HG03108 (cell line): Measurements from ENCODE around the gene YRDC.

Experiments used
- ATAC-seq: cut with Tn5 transposase; IDR thresholded peaks from one replicate; pipeline ENCODE4 v1.9.1; 2021; ENCODE audit warnings: moderate library complexity; ENCODE audit not compliant: unreplicated experiment

YRDC gene

DNA sequence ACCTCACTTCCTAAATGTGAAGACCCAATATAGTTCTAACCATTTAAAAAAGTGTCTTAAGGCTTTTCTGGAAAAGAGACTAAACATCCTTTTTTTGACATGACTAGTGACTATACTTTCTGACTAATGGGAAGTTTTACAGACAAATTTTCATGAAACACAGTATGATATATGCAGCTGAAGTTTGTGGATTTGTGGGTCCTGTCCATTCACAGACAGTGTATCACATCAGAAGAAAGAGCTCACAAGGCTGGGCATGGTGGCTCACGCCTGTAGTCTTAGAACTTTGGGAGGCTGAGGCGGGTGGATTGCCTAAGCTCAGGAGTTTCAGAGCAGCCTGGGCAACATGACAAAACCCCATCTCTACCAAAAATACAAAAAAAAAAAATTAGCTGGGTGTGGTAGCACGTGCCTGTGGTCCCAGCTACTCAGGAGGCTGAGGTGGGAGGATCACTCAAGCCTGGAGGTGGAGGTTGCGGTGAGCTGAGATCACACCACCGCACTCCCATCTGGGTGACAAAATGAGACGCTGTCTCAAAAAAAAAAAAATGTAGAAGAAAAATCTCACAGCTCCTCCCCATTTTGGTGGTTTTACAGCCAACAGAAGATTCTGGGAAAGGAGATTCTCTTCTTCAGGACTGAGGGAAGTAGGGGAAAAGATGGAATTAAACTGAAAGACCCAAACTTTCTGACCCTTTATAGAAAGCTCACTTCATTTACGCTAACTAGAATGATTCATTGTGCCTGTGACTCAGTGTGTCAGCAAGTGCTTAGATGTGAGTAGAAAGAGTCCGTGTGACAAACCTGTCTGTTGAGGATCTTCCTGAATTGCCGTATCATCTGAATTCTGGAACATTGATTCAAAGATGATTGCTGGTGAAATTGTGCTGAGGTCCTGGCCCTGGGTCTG is 15.2 kb upstream of the YRDC start:
- ATAC-seq, result no peak

DNA sequence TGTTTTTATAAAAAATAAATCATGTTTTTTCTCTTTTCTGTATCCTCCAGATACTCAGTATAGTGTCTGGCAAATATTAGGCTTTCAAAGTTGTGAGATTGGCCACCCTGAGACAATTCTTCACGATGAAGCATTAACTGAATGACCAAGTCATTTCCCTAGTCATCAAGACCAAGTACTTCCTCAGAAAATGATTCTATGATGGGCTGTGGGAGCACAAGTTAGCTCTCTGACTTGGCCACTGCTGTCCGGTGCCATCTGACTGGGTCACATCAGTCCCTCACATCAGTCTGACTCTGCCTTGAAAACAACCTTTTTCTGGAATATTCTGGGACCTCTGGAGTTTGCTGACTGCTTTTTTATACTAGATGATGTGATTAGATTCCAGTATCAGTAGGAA is 13.5 kb upstream of the YRDC start:
- no peak for ATAC-seq

DNA sequence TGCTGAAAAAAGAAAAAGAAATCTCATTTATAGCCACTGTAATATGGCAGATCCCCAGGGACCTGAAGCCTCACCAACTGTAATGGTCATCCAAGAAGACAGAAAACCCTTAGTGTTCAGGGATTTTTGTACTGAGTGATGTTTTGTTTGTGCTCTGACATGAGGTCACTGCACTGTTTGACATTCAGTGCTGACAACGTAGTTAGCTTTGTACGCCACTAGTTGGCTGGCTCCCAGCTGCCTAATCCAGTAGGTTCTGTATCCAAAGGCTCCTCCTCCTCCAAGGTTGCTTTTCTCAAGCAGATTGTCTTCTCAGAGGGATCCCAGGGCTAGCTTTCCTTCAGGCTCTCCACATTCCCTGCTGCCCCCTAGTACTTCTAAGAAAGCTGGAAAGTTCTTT is 9.5 kb upstream of the YRDC start:
- ATAC-seq, result no peak

DNA sequence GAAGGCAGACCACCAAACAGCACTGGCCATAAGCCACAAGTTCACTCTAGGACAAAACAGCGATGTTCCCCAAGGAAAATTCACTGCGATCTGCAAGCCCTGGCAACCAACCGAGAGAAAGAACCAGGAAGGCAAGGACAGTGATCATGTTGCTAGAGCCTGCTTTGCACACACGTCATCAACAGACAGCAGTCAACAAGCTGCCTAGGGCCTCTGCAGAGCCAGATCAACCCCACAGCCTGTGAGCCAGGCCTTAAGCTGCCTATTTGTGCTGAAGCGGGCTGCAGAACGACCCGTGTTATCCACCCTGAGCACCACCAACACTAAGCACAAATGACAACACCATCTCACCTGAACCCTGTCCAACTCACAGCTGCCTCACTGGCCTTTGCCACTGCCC is 6.2 kb upstream of the YRDC start:
- ATAC-seq, result no peak

DNA sequence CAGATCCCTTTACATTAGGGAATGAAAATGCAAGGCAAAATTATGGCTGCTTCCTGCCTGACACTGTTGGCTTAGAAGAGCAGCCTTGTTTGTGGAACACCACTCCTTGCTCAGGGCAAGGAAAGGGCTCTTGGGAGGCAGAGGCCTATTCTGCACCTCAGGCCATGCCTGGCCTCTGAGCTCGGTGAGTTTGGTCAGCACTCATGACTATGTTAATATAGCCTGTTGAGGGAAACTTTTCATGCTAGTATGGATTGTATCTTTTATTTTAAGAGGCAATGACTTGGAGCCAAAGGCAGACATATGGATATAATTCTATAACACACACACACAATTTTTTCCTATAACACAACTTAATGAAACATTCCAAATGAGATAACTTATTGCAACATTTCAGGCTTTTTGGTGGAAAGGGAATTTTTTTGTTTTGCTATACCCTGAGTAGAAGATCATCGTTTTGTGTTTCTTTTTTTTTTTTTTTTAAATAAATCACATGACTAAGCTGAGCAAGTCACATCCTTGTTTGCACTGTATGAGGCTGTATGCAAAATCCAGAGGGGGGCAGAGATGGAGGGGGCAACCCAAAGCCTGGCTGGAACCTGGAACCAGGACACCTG is 5.6 kb upstream of the YRDC start:
- no peak for ATAC-seq

DNA sequence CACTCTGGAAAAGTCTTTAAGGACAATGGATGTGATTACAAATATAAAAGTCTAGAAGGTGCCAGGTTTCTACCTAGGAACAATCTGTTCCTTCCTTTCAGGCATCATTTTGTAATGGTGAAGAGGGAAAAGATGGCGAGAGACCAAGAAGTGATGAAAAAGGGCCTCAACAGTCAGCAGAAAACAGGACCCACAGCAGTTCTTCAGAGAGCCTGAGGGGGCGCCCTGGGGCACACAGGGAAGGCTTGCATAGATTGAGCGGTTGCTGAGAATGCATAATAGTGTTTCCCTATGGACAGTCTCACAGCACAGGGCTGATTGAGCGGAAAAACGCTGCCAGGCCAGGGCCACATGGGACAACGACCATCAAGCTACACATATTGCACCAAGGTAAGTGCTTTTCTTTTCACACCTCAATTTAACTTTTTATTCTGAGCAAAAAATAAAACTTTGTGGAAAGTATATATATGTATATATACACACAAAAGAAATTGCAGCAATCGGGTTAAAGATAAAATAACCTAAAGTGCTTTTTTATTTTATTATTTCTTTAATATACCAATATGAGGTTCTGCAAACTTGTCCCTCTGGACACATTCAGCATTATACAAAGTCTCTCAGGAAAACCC is 3.1 kb upstream of the YRDC start:
- no peak for ATAC-seq

DNA sequence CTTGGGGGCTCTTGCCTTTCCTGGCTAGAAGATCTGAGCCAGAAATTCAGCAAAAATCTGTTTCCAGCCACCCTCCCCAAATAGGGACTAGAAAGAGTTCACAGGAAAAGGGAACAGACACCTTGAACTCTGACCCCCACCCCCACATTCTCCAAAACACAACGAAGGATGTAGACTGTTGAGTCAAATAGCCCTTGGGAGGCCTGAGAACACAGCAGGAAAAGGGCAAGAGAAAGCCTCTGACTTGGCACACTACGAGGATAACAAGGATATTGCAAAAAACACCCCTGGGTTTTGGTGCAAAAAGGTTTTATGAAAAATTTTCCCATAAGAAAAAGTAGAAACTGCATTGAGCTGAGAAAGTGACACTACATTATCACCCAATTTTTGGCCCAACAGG is 1.9 kb upstream of the YRDC start:
- no peak for ATAC-seq

DNA sequence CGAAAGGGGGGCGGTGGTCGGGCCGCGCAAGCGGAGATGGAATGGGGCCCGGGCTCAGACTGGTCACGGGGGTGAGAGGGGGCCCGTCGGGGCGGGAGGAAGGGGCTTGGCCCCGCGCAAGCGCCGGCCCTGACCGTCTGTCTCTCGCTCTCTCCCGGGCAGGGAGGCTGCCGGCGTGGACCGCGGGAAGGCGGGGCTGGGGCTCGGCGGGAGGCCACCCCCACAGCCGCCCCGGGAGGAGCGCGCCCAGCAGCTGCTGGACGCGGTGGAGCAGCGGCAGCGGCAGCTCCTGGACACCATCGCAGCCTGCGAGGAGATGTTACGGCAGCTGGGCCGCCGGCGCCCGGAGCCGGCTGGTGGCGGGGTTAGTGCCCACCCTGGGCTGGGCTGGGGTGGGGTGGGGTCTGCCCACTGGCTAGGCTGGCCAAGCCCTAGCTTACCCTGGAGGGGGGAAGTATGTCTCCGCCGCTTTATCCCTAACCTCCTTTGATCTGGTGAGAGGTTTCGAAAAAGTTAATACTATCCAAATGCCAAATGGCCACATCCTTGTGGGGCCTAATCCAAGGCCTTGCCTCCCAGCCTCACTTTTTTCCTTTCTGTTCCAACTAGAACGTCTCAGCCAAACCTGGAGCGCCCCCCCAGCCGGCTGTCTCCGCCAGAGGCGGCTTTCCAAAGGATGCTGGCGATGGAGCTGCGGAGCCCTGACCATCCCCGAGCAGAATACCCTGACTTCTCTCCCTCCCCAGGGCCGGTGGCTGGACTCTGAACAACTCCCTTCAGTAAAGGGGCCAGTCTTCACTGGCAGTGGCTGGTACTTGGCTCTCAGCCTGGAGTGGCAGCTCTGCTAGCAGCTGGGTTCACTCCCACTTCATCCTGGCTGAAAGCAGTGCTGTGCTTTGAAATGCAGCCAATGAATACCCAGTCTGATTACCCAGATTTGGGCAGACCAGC is 636 bp upstream of the YRDC start:
- peak; percentile 28 for ATAC-seq

DNA sequence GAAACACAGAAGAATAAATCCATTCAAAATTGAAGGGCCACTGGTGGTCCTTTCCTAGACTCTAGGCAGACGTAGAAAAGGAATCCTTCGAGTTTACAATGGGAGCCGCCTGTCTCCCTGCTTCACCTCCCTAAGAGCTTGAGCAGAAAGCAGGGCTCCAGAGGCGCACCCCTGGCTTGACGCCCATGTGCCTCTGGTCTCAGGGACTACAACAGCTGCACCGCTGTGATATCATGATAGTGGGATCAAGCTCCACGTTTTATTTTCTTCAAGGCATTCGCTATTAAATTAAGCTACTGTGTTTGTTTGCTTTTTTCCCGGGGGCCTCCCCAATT is 821 bp downstream of the YRDC start:
- ATAC-seq, result no peak

DNA sequence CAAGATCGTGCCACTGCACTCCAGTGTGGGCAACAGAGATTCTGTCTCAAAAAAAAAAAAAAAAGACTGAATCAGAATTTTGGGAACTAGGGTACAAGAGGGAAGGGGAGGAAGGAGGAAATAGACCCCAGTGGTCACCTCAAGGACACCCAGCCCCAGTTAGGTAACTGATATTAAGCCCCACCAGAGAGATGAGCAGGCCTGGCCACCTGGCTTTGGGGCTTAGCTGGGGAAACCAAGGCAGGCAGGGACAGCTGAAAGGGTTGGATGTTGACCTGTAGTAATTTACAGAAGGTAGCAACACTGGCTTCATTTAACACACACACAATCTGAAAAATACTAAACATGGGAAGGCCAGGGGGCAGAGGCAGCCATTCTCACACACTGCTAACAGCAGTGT is 5.6 kb downstream of the YRDC start:
- no peak for ATAC-seq

DNA sequence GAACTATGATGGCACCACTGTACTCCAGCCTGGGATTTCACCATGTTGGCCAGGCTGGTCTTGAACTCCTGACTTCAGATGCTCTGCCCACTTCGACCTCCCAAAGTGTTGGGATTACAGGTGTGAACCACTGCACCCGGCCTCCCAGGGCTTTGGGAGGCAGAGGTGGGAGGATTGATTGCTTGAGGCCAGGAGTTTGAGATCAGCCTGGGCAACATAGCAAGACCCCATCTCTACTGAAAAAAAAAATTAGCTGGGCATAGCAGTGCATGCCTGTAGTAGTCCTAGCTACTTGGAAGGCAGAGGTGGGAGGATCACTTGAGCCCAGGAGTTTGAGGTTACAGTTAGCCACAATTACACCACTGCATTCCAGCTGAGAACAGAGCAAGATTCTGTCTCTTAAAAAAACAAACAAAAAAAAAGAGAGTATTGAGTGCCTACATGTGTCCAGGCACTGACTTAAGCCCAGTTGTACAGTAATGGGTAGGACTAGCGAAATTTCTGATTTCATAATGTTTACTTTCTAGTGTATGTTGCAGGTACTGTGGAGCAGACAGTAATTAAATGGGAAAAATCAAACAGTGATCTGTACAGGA is 10.2 kb downstream of the YRDC start:
- ATAC-seq, result no peak

DNA sequence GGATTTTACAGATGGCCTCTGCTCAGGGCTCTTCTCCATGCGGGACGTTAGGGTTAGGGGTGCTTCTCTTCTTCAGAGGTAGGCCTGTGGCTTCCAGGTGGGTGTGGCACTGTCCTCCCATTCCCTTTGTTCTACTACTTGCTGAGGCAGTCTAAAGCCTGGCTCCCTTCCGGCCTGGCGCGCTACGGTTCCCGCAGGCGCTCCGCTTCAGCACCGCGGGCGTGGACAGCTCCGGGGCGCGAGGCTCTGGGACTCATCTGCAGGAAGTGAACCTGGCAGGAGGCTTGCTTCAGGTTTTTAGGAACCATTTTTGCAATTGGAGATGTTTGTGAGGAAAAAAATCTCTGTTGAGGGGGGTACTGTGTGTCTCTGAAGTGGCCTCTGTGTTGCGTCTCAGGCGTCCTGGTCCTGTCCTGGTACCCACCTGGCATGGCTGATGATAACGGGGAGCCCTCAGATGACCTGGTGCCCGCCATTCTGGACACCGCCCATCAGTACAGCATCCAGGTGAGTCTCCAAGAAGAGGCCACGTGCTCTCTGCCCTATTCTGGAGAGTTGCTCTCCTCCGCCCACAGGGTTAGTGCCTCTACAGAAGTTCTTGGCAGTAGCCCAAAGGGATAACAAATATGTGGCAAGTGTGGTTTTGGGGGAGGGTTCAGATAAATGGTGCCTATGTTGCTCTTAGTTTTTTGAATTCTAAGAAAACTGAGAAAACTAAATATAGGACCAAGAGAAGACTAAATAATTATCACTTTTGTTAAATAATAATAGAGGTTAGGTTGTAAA is 12.5 kb downstream of the YRDC start:
- no peak for ATAC-seq

DNA sequence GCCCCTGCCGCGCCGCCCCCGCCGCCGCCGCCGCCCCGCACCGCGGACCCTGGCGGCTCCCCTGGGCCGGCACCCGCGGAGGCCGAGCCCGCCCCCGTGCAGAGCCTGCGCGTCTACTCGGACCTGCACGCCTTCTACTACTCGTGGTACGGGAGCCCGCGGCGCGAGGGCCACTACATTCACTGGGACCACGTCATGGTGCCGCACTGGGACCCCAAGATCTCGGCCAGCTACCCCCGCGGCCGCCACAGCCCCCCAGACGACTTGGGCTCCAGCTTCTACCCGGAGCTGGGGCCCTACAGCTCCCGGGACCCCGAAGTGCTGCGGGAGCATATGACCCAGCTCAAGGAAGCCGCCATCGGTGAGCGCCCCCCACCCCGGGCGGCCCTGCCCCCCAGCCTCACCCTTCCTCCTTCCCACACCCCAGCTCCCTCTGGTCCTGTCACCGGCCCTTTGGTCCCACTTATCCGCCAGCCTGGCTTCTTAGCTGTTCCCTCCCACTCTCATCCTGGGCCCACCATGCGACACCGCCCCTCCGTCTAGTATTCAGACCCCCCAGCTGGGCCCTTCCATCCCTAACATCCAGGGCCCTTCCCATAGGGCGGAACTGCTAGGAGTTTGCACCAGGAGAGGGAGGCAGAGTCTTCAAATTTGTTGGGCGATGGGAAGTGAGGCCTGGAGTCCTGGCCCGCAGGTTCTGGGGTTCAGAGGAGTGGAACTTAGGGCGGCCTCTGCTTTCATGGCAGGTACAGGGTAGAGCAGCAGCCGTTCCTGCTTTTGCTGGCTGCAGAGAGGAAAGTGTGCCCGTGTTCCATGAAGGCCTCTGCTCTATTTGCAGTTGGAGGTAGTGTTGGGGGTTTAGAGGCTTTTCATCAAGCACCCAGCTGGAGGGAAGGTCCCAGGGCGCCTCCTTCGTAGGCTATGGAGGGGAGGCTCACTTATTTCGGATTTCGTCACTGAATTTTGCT is 13.4 kb downstream of the YRDC start:
- peak; percentile 31 for ATAC-seq

DNA sequence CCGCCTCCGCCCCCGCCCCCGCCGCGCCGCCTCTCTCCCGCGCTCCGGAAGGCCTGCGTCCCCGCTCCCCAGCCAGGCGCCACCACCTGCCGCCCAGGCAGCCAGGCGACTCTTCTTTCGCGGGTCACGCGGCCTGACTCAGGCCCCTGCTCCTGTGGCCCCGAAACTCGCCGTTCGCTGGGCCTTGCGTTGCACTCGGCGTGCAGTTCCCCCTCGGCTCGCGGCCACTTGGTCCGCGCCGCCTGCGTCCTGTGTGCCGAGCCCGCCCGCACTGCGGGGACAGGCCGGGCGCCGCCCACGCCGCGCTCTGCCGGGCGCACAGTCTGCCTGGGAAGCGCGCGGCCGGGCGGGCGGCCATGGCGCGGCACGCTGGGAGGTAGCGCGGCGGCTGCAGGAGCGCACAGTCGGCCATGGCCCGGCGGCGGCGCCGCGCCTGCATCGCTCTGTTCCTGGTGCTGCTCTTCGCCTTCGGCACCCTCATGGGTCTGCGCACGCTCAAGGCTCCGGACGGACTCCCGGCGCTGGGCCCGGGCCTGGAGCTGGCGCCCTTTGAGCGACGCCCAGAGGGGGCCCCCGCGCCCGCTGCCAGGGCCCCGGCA is 14.1 kb downstream of the YRDC start, which contains the start of gene MANEAL:
Gene MANEAL, plus strand, starts transcription at position 75 of the 599 bp plus-strand sequence. Its CDS starts 336 bp downstream, at position 411.
- ATAC-seq, result peak; percentile 41

DNA sequence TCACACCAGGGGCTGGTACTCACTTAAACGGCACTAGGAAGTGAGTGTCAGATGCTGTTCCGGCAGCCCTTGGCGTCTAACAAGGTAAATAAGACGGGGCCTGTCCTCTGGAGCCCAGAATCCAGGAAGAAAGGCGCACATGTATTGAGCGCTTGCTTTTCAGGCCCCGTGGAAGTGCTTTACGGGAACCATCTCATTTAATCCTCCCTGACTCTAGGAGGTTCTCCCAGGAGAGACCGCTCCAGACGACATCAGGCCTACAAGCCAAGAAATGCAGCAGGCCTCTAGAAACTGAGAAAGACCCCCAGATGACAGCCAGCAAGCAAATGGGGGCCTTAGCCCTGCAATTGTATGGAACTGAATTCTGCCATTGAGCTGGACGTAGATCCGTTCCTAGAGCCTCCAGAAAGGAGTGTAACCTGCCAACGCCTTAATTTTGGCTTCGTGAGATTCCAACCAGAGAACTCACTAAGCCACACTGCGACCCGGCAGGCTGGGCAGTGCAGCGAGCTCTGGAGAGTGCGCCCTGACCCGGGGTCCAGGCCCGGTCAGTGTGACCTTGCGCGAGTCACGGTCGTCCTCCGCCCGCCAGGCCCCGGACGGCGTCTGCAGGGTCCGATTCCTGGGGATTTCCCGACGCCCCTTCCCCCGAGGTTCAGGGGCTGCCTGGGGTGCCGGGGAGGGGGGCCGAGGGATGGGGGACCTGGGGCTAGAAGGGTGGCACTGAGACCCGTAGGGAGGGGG is 14.9 kb downstream of the YRDC start:
- ATAC-seq, result no peak

DNA sequence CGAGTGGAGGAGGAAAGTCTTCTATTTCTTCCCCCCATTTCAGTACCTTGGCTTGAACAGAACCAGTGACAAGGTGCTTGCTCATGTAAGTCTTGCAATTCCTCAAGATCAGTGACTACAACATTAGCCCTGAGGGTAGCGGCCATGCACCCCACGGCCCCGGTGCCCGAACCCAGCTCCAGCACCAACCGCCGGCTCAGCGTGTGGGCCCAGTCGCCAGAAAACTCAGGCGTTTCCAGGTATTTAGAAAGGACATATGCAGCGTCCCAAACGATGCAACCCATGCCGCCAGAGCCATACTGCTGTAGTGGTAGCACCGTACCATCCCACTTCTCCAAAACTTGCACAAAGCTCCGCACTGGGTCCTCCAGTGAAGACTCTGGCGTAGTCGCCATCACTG is 25.5 kb downstream of the YRDC start:
- no peak for ATAC-seq

DNA sequence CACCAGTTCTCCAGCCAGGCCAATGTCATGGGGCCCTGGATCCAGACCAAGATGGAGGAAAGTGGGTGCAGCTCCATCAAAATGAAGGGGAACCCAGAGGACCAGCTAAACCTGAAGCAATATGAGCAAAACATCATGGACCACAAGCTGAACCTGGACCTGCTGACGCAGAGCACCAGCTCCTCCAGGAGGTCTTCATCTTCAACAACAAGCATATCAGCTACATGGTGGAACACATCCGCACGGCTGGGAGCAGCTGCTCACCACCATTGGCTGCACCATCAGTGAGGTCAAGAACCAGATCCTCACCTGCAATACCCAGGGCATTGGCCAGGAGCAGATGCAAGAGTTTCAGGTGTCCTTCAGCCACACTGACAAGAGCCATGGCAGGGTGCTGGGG is 29.4 kb downstream of the YRDC start:
- no peak for ATAC-seq
